ENCODE measurements around the gene PPP6R2.

Gene PPP6R2

GRCh38 chr22:50302564-50302963 is 40.6 kb upstream of the PPP6R2 start:
- H3K36me3 Mint-ChIP-seq (ENCODE audit: insufficient read depth): no peaks in the 10 kb centered on the region
- H3K4me1 Mint-ChIP-seq (ENCODE audit: low read depth in 2 of 2): peaks cover 0 to 5% of the 10 kb centered on the region in 2 donors
- no peak overlapping the region for H3K27ac Mint-ChIP-seq
- H3K9me3 Mint-ChIP-seq: no peaks in the 10 kb centered on the region
- ATAC-seq (replicated peaks) (no peak), DNase-seq (no peak)
- peaks cover 13 to 56% of the 10 kb centered on the region in 2 donors for H3K27me3 Mint-ChIP-seq
- H3K4me3 Mint-ChIP-seq: no peak overlapping the region

- no peak for DNase-seq
- no peak overlapping the region for H3K27ac Mint-ChIP-seq
- peaks cover 0 to 5% of the 10 kb centered on the region in 2 donors for H3K4me1 Mint-ChIP-seq (ENCODE audit: low read depth in 2 of 2)
- H3K4me3 Mint-ChIP-seq: no peak overlapping the region
- no peaks in the 10 kb centered on the region for H3K9me3 Mint-ChIP-seq
- H3K27me3 Mint-ChIP-seq: peaks cover 13 to 47% of the 10 kb centered on the region in 2 donors
- no peaks in the 10 kb centered on the region for H3K36me3 Mint-ChIP-seq (ENCODE audit: insufficient read depth)
- ATAC-seq (replicated peaks): no peak
Measured at GRCh38 chr22:50303515-50303847, 39.6 kb upstream of the PPP6R2 start.

GRCh38 chr22:50303848-50304527 is 39.1 kb upstream of the PPP6R2 start:
- ATAC-seq (replicated peaks): peak; percentile 10
- Mint-ChIP-seq H3K4me3 (no peak overlapping the region), H3K9me3 (no peaks in the 10 kb centered on the region)

GRCh38 chr22:50304528-50305392 is 38.4 kb upstream of the PPP6R2 start:
- ATAC-seq (replicated peaks) (peak; percentile 14), DNase-seq (no peak)
- Mint-ChIP-seq H3K4me3 (no peak overlapping the region), H3K9me3 (no peaks in the 10 kb centered on the region), H3K4me1 (ENCODE audit: low read depth in 2 of 2) (peaks cover 0 to 5% of the 10 kb centered on the region in 2 donors), H3K27ac (no peak overlapping the region), H3K36me3 (ENCODE audit: insufficient read depth) (peaks cover 3% of the 10 kb centered on the region), H3K27me3 (peaks cover 13 to 42% of the 10 kb centered on the region in 2 donors)

More at GRCh38 chr22:50303848-50304527, 39.1 kb upstream of the PPP6R2 start:
- Mint-ChIP-seq H3K4me1 (ENCODE audit: low read depth in 2 of 2) (peaks cover 0 to 5% of the 10 kb centered on the region in 2 donors), H3K27ac (no peak overlapping the region), H3K27me3 (peaks cover 13 to 42% of the 10 kb centered on the region in 2 donors), H3K36me3 (ENCODE audit: insufficient read depth) (peaks cover 3% of the 10 kb centered on the region)
- no peak for DNase-seq

GRCh38 chr22:50305393-50305922 is 37.7 kb upstream of the PPP6R2 start:
- no peak for ATAC-seq (replicated peaks)
- peak overlapping the region in 1 of 2 donors; percentile 53 for H3K4me3 Mint-ChIP-seq
- no peaks in the 10 kb centered on the region for H3K9me3 Mint-ChIP-seq
- peaks cover 3% of the 10 kb centered on the region for H3K36me3 Mint-ChIP-seq (ENCODE audit: insufficient read depth)
- H3K4me1 Mint-ChIP-seq (ENCODE audit: low read depth in 2 of 2): peaks cover 0 to 5% of the 10 kb centered on the region in 2 donors
- H3K27me3 Mint-ChIP-seq: peaks cover 13 to 42% of the 10 kb centered on the region in 2 donors
- H3K27ac Mint-ChIP-seq: no peak overlapping the region
- no peak for DNase-seq

GRCh38 chr22:50305923-50306566 is 37.1 kb upstream of the PPP6R2 start:
- Mint-ChIP-seq H3K4me1 (ENCODE audit: low read depth in 2 of 2) (peaks cover 0 to 5% of the 10 kb centered on the region in 2 donors), H3K36me3 (ENCODE audit: insufficient read depth) (peaks cover 3% of the 10 kb centered on the region), H3K4me3 (peak overlapping the region; percentile 29 to 53), H3K27me3 (peaks cover 13 to 42% of the 10 kb centered on the region in 2 donors), H3K27ac (no peak overlapping the region), H3K9me3 (no peaks in the 10 kb centered on the region)
- no peak for DNase-seq
- no peak for ATAC-seq (replicated peaks)

GRCh38 chr22:50306753-50307749 is 36.1 kb upstream of the PPP6R2 start, which contains the start of gene PLXNB2:
Gene PLXNB2, minus strand, starts transcription at chr22:50307646. Its CDS starts 17,062 bp downstream, at chr22:50290584.
- peaks cover 13 to 42% of the 10 kb centered on the region in 2 donors for H3K27me3 Mint-ChIP-seq
- no peaks in the 10 kb centered on the region for H3K9me3 Mint-ChIP-seq
- peaks cover 0 to 5% of the 10 kb centered on the region in 2 donors for H3K4me1 Mint-ChIP-seq (ENCODE audit: low read depth in 2 of 2)
- peak within 1 kb of the TSS; percentile 58 to 63 for H3K4me3 Mint-ChIP-seq
- peaks cover 3% of the 10 kb centered on the region for H3K36me3 Mint-ChIP-seq (ENCODE audit: insufficient read depth)
- H3K27ac Mint-ChIP-seq: peak within 1 kb of the TSS in 1 of 2 donors; percentile 73
- peak; percentile 59 for ATAC-seq (replicated peaks)
- DNase-seq: peak in 1 of 3 experiments; percentile 19

- Mint-ChIP-seq H3K4me3 (peak overlapping the region; percentile 58 to 63), H3K4me1 (ENCODE audit: low read depth in 2 of 2) (peaks cover 0 to 5% of the 10 kb centered on the region in 2 donors), H3K36me3 (ENCODE audit: insufficient read depth) (peaks cover 3% of the 10 kb centered on the region), H3K27ac (no peak overlapping the region), H3K9me3 (no peaks in the 10 kb centered on the region), H3K27me3 (peaks cover 13 to 34% of the 10 kb centered on the region in 2 donors)
- DNase-seq (no peak), ATAC-seq (replicated peaks) (no peak)
Measured at GRCh38 chr22:50307890-50308596, 35.1 kb upstream of the PPP6R2 start.

GRCh38 chr22:50308597-50308935 is 34.6 kb upstream of the PPP6R2 start:
- Mint-ChIP-seq H3K27me3 (peaks cover 13 to 29% of the 10 kb centered on the region in 2 donors), H3K4me3 (peak overlapping the region; percentile 58 to 70), H3K9me3 (no peaks in the 10 kb centered on the region), H3K4me1 (ENCODE audit: low read depth in 2 of 2) (peaks cover 0 to 5% of the 10 kb centered on the region in 2 donors), H3K27ac (peak overlapping the region; percentile 23 to 73), H3K36me3 (ENCODE audit: insufficient read depth) (peaks cover 3% of the 10 kb centered on the region)
- DNase-seq: no peak
- ATAC-seq (replicated peaks): no peak

- ATAC-seq (replicated peaks) (no peak), DNase-seq (no peak)
- no peaks in the 10 kb centered on the region for H3K9me3 Mint-ChIP-seq
- H3K27me3 Mint-ChIP-seq: peaks cover 13 to 24% of the 10 kb centered on the region in 2 donors
- peak overlapping the region; percentile 58 to 70 for H3K4me3 Mint-ChIP-seq
- peak overlapping the region; percentile 23 to 73 for H3K27ac Mint-ChIP-seq
- H3K4me1 Mint-ChIP-seq (ENCODE audit: low read depth in 2 of 2): peaks cover 5 to 10% of the 10 kb centered on the region in 2 donors
- peaks cover 3% of the 10 kb centered on the region for H3K36me3 Mint-ChIP-seq (ENCODE audit: insufficient read depth)
Measured at GRCh38 chr22:50308986-50309600, 34.0 kb upstream of the PPP6R2 start.

- ATAC-seq (replicated peaks) (no peak), DNase-seq (no peak)
- Mint-ChIP-seq H3K4me1 (ENCODE audit: low read depth in 2 of 2) (peaks cover 10 to 15% of the 10 kb centered on the region in 2 donors), H3K36me3 (ENCODE audit: insufficient read depth) (peaks cover 3% of the 10 kb centered on the region), H3K9me3 (no peaks in the 10 kb centered on the region), H3K27me3 (peaks cover 13 to 19% of the 10 kb centered on the region in 2 donors), H3K4me3 (peak overlapping the region in 1 of 2 donors; percentile 27), H3K27ac (no peak overlapping the region)
Measured at GRCh38 chr22:50309601-50309991, 33.5 kb upstream of the PPP6R2 start.

All from effector memory CD8-positive, alpha-beta T cell (primary cell).